Measurements from ENCODE around the gene ANGPTL4. TPM values are rescaled to one million over a fixed set of nuclear protein-coding genes. Genes with fewer than 3 reads are reported as not detected.

The ANGPTL4 gene
- total and polyA plus RNA-seq, 2 donors (not counting 1 experiment from before 2014, with no cell fraction given), result 1.7 to 6.6 TPM

DNA sequence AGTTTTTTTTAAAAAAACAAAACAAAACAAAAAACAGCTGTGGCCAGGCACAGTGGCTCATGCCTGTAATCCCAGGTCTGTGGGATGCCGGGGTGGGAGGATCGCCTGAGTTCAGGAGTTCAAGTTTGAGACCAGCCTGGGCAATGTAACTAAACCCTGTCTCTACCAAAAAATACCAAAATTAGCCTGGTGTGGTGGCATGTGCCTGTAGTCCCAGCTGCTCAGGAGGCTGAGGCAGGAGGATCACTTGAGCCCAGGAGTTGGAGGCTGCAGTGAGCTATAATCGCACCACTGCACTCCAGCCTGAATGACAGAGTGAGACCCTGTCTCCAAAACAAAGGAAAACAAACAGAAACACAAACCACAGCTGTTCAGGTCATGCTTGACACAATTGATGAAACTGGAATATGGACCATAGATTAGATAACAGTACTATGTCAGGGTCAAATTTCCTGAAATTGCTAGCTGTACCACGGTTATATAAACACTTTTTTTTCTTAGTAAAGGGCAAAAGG is 6.9 kb upstream of the ANGPTL4 start:
- H4K20me1 ChIP-seq (ENCODE audit: control insufficient read depth, extremely low read depth, insufficient read depth, low read length), result no peaks in the 10 kb centered on the region
- H3K4me2 ChIP-seq (ENCODE audit: extremely low read depth, insufficient read depth, low read length), result no peak overlapping the region
- H3K36me3 ChIP-seq (ENCODE audit: control insufficient read depth, insufficient read depth, low read length), result no peaks in the 10 kb centered on the region
- no peak overlapping the region for H2AFZ ChIP-seq (ENCODE audit: low read length)
- H3K9ac ChIP-seq (ENCODE audit: insufficient read depth, low read length), result no peak overlapping the region
- no peak overlapping the region for H3K27ac ChIP-seq (ENCODE audit: insufficient read depth, low read length)
- H3K27me3 ChIP-seq (ENCODE audit: control insufficient read depth, insufficient read depth, low read length), result no peaks in the 10 kb centered on the region
- H3K4me3 ChIP-seq (replicated peaks in 1 of 4; ENCODE audit: control extremely low read depth in 1 of 4, insufficient read depth in 1 of 4, low read depth in 3 of 4, low read length in 4 of 4), result no peak overlapping the region
- TF ChIP-seq EZH2 (IDR thresholded peaks at IDR 0.05; ENCODE audit: low read length, missing control alignments), result no peak
- TF ChIP-seq, protein P1, sequence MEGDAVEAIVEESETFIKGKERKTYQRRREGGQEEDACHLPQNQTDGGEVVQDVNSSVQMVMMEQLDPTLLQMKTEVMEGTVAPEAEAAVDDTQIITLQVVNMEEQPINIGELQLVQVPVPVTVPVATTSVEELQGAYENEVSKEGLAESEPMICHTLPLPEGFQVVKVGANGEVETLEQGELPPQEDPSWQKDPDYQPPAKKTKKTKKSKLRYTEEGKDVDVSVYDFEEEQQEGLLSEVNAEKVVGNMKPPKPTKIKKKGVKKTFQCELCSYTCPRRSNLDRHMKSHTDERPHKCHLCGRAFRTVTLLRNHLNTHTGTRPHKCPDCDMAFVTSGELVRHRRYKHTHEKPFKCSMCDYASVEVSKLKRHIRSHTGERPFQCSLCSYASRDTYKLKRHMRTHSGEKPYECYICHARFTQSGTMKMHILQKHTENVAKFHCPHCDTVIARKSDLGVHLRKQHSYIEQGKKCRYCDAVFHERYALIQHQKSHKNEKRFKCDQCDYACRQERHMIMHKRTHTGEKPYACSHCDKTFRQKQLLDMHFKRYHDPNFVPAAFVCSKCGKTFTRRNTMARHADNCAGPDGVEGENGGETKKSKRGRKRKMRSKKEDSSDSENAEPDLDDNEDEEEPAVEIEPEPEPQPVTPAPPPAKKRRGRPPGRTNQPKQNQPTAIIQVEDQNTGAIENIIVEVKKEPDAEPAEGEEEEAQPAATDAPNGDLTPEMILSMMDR (conservative IDR thresholded peaks at IDR 0.05 in 1 of 2, IDR thresholded peaks at IDR 0.05 in 1 of 2; ENCODE audit: low read depth in 1 of 2, low read length in 2 of 2), result no peak
- H3K79me2 ChIP-seq (ENCODE audit: control insufficient read depth, insufficient read depth, low read length), result no peaks in the 10 kb centered on the region
- peaks cover 10% of the 10 kb centered on the region for H3K4me1 ChIP-seq (ENCODE audit: control insufficient read depth, extremely low read depth, insufficient read depth, low read length)
- peak in 1 of 2 donors; percentile 27 for DNase-seq (ENCODE audit: low read depth in 2 of 2)
- H3K9me3 ChIP-seq (ENCODE audit: control insufficient read depth, insufficient read depth, low read depth, low read length), result no peaks in the 10 kb centered on the region

DNA sequence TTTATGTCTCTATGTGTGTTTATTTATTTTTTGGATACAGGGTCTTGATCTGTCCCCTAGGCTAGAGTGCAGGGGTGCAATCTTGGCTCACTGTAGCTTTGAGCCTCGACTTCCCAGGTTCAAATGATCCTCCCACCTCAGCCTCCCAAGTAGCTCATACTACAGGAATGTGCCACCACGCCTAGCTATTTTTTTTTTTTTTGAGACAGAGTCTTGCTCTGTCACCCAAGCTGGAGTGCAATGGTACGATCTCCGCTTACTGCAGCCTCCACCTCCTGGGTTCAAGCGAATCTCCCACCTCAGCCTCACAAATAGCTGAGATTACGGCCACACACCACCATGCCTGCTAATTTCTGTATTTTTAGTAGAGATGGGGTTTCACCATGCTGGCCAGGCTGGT is 5.0 kb upstream of the ANGPTL4 start:
- Histone ChIP-seq H3K9me3 (ENCODE audit: control insufficient read depth, insufficient read depth, low read depth, low read length) (no peaks in the 10 kb centered on the region), H2AFZ (ENCODE audit: low read length) (no peak overlapping the region), H3K27ac (ENCODE audit: insufficient read depth, low read length) (no peak overlapping the region), H3K4me3 (replicated peaks in 1 of 4; ENCODE audit: control extremely low read depth in 1 of 4, insufficient read depth in 1 of 4, low read depth in 3 of 4, low read length in 4 of 4) (no peak overlapping the region), H3K27me3 (ENCODE audit: control insufficient read depth, insufficient read depth, low read length) (no peaks in the 10 kb centered on the region), H3K36me3 (ENCODE audit: control insufficient read depth, insufficient read depth, low read length) (no peaks in the 10 kb centered on the region), H3K4me1 (ENCODE audit: control insufficient read depth, extremely low read depth, insufficient read depth, low read length) (peaks cover 18% of the 10 kb centered on the region), H4K20me1 (ENCODE audit: control insufficient read depth, extremely low read depth, insufficient read depth, low read length) (no peaks in the 10 kb centered on the region), H3K9ac (ENCODE audit: insufficient read depth, low read length) (no peak overlapping the region), H3K79me2 (ENCODE audit: control insufficient read depth, insufficient read depth, low read length) (no peaks in the 10 kb centered on the region), H3K4me2 (ENCODE audit: extremely low read depth, insufficient read depth, low read length) (no peak overlapping the region)
- DNase-seq (ENCODE audit: low read depth in 2 of 2), result no peak
- no peak for TF ChIP-seq EZH2 (IDR thresholded peaks at IDR 0.05; ENCODE audit: low read length, missing control alignments)
- TF ChIP-seq, protein P1 (conservative IDR thresholded peaks at IDR 0.05 in 1 of 2, IDR thresholded peaks at IDR 0.05 in 1 of 2; ENCODE audit: low read depth in 1 of 2, low read length in 2 of 2), result no peak

DNA sequence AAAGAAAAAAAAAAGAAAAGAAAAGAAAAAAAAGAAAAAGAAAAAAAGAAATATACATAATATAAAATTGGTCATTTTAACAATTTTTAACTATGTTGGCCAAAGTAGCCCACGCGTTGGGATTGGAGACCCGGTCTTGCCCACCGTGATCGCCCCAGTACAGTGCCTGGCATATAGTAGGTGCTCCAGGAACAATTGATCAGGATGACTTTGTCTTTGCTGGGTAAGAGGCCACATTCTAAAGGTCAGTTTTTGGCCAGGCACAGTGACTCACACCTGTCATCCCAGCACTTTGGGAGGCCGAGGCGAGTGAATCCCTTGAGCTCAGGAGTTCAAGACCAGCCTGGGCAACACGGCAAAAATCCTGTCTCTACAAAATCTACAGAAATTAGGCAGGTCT is 3.8 kb upstream of the ANGPTL4 start:
- TF ChIP-seq EZH2 (IDR thresholded peaks at IDR 0.05; ENCODE audit: low read length, missing control alignments), result no peak
- TF ChIP-seq, protein P1 (conservative IDR thresholded peaks at IDR 0.05 in 1 of 2, IDR thresholded peaks at IDR 0.05 in 1 of 2; ENCODE audit: low read depth in 1 of 2, low read length in 2 of 2), result no peak
- H3K9me3 ChIP-seq (ENCODE audit: control insufficient read depth, insufficient read depth, low read depth, low read length), result no peaks in the 10 kb centered on the region
- no peak overlapping the region for H3K4me3 ChIP-seq (replicated peaks in 1 of 4; ENCODE audit: control extremely low read depth in 1 of 4, insufficient read depth in 1 of 4, low read depth in 3 of 4, low read length in 4 of 4)
- no peaks in the 10 kb centered on the region for H4K20me1 ChIP-seq (ENCODE audit: control insufficient read depth, extremely low read depth, insufficient read depth, low read length)
- no peaks in the 10 kb centered on the region for H3K36me3 ChIP-seq (ENCODE audit: control insufficient read depth, insufficient read depth, low read length)
- H3K4me1 ChIP-seq (ENCODE audit: control insufficient read depth, extremely low read depth, insufficient read depth, low read length), result peaks cover 16% of the 10 kb centered on the region
- H3K9ac ChIP-seq (ENCODE audit: insufficient read depth, low read length), result no peak overlapping the region
- H3K79me2 ChIP-seq (ENCODE audit: control insufficient read depth, insufficient read depth, low read length), result no peaks in the 10 kb centered on the region
- no peak for DNase-seq (ENCODE audit: low read depth in 2 of 2)
- no peak overlapping the region for H2AFZ ChIP-seq (ENCODE audit: low read length)
- no peak overlapping the region for H3K27ac ChIP-seq (ENCODE audit: insufficient read depth, low read length)
- no peak overlapping the region for H3K4me2 ChIP-seq (ENCODE audit: extremely low read depth, insufficient read depth, low read length)
- H3K27me3 ChIP-seq (ENCODE audit: control insufficient read depth, insufficient read depth, low read length), result no peaks in the 10 kb centered on the region
